Measurements from ENCODE around the gene RPRML.

- TF ChIP-seq, protein P1, sequence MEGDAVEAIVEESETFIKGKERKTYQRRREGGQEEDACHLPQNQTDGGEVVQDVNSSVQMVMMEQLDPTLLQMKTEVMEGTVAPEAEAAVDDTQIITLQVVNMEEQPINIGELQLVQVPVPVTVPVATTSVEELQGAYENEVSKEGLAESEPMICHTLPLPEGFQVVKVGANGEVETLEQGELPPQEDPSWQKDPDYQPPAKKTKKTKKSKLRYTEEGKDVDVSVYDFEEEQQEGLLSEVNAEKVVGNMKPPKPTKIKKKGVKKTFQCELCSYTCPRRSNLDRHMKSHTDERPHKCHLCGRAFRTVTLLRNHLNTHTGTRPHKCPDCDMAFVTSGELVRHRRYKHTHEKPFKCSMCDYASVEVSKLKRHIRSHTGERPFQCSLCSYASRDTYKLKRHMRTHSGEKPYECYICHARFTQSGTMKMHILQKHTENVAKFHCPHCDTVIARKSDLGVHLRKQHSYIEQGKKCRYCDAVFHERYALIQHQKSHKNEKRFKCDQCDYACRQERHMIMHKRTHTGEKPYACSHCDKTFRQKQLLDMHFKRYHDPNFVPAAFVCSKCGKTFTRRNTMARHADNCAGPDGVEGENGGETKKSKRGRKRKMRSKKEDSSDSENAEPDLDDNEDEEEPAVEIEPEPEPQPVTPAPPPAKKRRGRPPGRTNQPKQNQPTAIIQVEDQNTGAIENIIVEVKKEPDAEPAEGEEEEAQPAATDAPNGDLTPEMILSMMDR (IDR thresholded peaks at IDR 0.05): no peak
- no peak for TF ChIP-seq POLR2A (IDR thresholded peaks at IDR 0.05)
Measured at GRCh38 chr17:46949291-46950174, 29.5 kb downstream of the RPRML start.
